Heart right ventricle (tissue), 16 donors: ENCODE measurements around the gene CHST11. TPM values are rescaled to one million over a fixed set of nuclear protein-coding genes. Genes with fewer than 3 reads are reported as not detected.
"Not testable (repeated sequence)": the region's sequence is repeated elsewhere in the genome, so short reads cannot be mapped to it uniquely, and the experiment has no call there.

Experiments used
- ATAC-seq, 8 donors: fragments of 200-7000 bp; cut with Tn5 transposase; one replicate each; pipeline ENCODE4 v1.9.1; 2020; ENCODE audit warnings: mild to moderate bottlenecking in 8 of 8, moderate library complexity in 8 of 8, moderate number of reproducible peaks in 1 of 8
- DNase-seq, 2 donors: peaks; one replicate each; pipeline ENCODE4 v3.0.0-alpha.2; 2020
- H3K27ac ChIP-seq, 10 donors: fragments of 200-600 bp; sonication (generic) in 2 of 10; one replicate each; pipeline versions ENCODE4 v1.5.0 to v1.8.0; 2020 to 2022; ENCODE audit warnings: mild to moderate bottlenecking in 3 of 10
- H3K27me3 ChIP-seq, 7 donors: fragments of 200-600 bp; one replicate each; pipeline ENCODE4 v1.8.0; 2021 to 2022; ENCODE audit warnings: mild to moderate bottlenecking in 2 of 7
- H3K36me3 ChIP-seq, 9 donors: fragments of 200-600 bp; sonication (generic) in 1 of 9; one replicate each; pipeline versions ENCODE4 v1.5.0 to v1.8.0; 2020 to 2022; ENCODE audit warnings: mild to moderate bottlenecking in 2 of 9
- H3K4me1 ChIP-seq, 9 donors: fragments of 200-600 bp; sonication (generic) in 1 of 9; one replicate each; pipeline versions ENCODE4 v1.5.0 to v1.8.0; 2020 to 2022; ENCODE audit warnings: mild to moderate bottlenecking in 4 of 9
- H3K4me3 ChIP-seq, 10 donors: fragments of 200-600 bp; sonication (generic) in 2 of 10; one replicate each; pipeline versions ENCODE4 v1.5.0 to v1.8.0; 2020 to 2022; ENCODE audit warnings: mild to moderate bottlenecking in 7 of 10, moderate library complexity in 2 of 10
- H3K9me3 ChIP-seq, 11 donors: fragments of 200-600 bp in 10 of 11; sonication (generic) in 2 of 11; one replicate each; pipeline versions ENCODE4 v1.5.0 to v1.8.0; 2013 to 2022; ENCODE audit warnings: mild to moderate bottlenecking in 2 of 11, control low read depth in 1 of 11, moderate library complexity in 1 of 11
- WGBS, 2 donors: extraction: QIAGEN DNeasy Blood & Tissue Kit; methylation state at CpG; one replicate each; pipeline ENCODE4 v1.1.7; 2013; ENCODE audit warnings: inconsistent platforms in 1 of 2; 5-methylcytosine and 5-hydroxymethylcytosine counted together
- intact Hi-C, 10 donors: fragments of 100-400 bp; cut with DNase I; formaldehyde crosslinking; loops; one replicate each; pipeline versions ENCODE4 v1.11.1 to v1.14.2; 2022
- polyA plus RNA-seq, 2 donors: library from polyadenylated mRNA; stranded (reverse); fragments of 200-250 nt; gene quantifications; one replicate each; pipeline ENCODE4 v1.2.3, GENCODE V29; 2013
- total RNA-seq, 10 donors: library from RNA; stranded (reverse); fragmentation: NEBNext Ultra II Directional in 3 of 10; extraction: Animal tissue kit (Norgen Biotek cat#: 25700) in 3 of 10; gene quantifications; one replicate each; pipeline versions ENCODE4 v1.2.1 to v1.2.4, GENCODE V29; 2021 to 2023
- TF ChIP-seq, protein P1 (sequence below), 9 donors: fragments of 200-600 bp; sonication (generic) in 2 of 9; IDR thresholded peaks; one replicate each; pipeline versions ENCODE4 v1.5.0 to v1.8.0; 2021 to 2022; ENCODE audit warnings: antibody characterized with exemption in 9 of 9, mild to moderate bottlenecking in 5 of 9, moderate library complexity in 1 of 9
- donor health status: Arrhythmogenic right ventricular cardiomyopathy.
- donor health status: ischemic (EF 13 %, LVEDD 7.1; RV severe dilation, severe dysfunction).
- donor health status: healthy with polysubstance abuse.
- donor health status: DM: no; HTN: yes; CAD: no.
- donor health status: DM: no; HTN: no; CAD: no.
- donor health status: ischemic (EF 25% LVEDD 6.9; RV normal size, moderate dysfunction).
- donor health status: ischemic (EF 25% LVEDD 5.7; RV mildly dilated, moderate dysfunction).
- donor health status: healthy.
- donor health status: DM: yes; HTN: yes; CAD: no.
- donor health status: Ischemic cardiomyopathy.
- donor health status: ischemic (EF 35%, LVEDD 5.7; RV mildly dilated, moderate dysfunction).
- donor health status: nonischemic (EF 11% LVEDD 7.7; RV severe dilation, severe dysfunction).
- donor health status: DM: yes; HTN: yes; CAD: no.
- donor health status: PGD.
- donor health status: ischemic (EF 29% LVEDD 5.4; RV normal size, mild dysfunction).
- donor health status: nonischemic (EF 23%, LVEDD 6.1; RV moderate dilation, normal function).

The CHST11 gene
- total and polyA plus RNA-seq, 12 donors, result 1.1 to 12.7 (median 4.3) TPM

DNA sequence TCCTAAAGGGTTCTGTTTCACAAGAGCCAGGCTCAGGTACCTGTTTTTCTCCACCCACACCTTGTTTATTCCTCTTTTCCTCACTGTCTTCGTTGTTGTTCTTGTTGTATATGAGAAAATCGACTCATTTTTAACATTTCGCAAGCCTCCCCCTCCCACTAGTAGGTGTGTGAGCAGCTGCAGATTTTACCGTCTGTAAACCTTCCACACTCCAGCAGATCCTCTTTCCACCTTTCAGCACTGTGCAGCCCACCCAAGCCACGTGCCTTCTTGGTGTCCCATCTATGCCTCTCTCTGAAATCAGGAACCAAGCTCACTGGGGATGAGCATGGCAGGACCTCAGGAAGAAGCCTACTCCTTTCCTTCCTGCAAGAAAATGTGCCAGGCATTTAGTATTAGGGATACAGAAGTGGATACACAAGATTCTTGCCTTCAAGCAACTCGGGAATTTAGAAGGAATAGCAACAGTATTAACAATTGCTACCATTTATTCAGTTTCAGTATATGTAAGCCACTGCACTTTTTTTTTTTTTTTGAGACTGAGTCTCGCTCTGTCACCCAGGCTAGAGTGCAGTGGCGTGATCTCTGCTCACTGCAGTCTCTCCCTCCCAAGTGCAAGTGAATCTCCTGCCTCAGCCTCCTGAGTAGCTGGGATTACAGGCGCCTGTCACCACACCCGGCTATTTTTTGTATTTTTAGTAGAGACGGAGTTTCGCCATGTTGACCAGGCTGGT lies 113.6 kb downstream of the CHST11 start:
- whole genome bisulfite sequencing, 2 donors, result 81% methylated on average over 12 of the region's 12 CpGs
- no peak for ATAC-seq
- intact Hi-C loops, result no loop called here
- Histone ChIP-seq H3K36me3 (no peaks in the 10 kb centered on the region), H3K27ac (peak overlapping the region in 1 of 10 donors; percentile 65), H3K4me3 (no peak overlapping the region), H3K9me3 (peaks cover 0 to 6% (median 0%) of the 10 kb centered on the region in 11 donors), H3K27me3 (no peaks in the 10 kb centered on the region), H3K4me1 (peaks cover 0 to 57% (median 0%) of the 10 kb centered on the region in 9 donors)
- DNase-seq, result no peak
- TF ChIP-seq, protein P1, sequence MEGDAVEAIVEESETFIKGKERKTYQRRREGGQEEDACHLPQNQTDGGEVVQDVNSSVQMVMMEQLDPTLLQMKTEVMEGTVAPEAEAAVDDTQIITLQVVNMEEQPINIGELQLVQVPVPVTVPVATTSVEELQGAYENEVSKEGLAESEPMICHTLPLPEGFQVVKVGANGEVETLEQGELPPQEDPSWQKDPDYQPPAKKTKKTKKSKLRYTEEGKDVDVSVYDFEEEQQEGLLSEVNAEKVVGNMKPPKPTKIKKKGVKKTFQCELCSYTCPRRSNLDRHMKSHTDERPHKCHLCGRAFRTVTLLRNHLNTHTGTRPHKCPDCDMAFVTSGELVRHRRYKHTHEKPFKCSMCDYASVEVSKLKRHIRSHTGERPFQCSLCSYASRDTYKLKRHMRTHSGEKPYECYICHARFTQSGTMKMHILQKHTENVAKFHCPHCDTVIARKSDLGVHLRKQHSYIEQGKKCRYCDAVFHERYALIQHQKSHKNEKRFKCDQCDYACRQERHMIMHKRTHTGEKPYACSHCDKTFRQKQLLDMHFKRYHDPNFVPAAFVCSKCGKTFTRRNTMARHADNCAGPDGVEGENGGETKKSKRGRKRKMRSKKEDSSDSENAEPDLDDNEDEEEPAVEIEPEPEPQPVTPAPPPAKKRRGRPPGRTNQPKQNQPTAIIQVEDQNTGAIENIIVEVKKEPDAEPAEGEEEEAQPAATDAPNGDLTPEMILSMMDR (IDR thresholded peaks at IDR 0.05), result no peak

DNA sequence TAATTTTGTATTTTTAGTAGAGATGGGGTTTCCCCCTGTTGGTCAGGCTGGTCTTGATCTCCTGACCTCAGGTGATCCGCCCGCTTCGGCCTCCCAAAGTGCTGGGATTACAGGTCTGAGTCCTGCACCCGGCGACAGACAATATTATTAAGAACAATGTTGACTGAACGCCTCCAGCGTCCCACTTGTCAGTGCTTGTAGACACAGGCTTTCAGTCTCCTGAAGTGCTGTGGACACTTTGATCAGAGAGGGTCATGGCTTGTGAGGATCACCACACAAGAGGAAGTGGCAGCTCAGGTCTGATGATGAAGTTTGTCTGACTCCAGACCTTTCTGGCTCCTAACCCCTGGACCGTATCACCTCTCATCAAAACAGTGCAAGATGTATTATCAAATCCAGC lies 114.6 kb downstream of the CHST11 start:
- no peaks in the 10 kb centered on the region for H3K27me3 ChIP-seq
- TF ChIP-seq, protein P1 (IDR thresholded peaks at IDR 0.05), result no peak
- peak overlapping the region in 1 of 10 donors; percentile 32 for H3K27ac ChIP-seq
- H3K4me1 ChIP-seq, result peaks cover 0 to 56% (median 0%) of the 10 kb centered on the region in 9 donors
- DNase-seq (no peak), ATAC-seq (no peak)
- intact Hi-C loops, result no loop called here
- no peak overlapping the region for H3K4me3 ChIP-seq
- no peaks in the 10 kb centered on the region for H3K36me3 ChIP-seq
- WGBS, 2 donors, result 86% methylated on average over 8 of the region's 8 CpGs
- H3K9me3 ChIP-seq, result peaks cover 0 to 6% (median 0%) of the 10 kb centered on the region in 11 donors

DNA sequence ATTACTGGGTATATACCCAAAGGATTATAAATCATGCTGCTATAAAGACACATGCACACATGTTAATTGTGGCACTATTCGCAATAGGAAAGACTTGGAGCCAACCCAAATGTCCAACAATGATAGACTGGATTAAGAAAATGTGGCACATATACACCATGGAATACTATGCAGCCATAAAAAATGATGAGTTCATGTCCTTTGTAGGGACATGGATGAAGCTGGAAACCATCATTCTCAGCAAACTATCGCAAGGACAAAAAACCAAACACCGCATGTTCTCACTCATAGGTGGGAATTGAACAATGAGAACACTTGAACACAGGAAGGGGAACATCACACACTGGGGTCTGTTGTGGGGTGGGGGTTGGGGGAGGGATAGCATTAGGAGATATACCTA lies 117.6 kb downstream of the CHST11 start:
- 98 to 100% methylated on average over 1 of the region's 3 CpGs for WGBS, 2 donors
- H3K27ac ChIP-seq, H3K4me3 ChIP-seq, DNase-seq, H3K36me3 ChIP-seq, ATAC-seq, intact Hi-C loops, H3K9me3 ChIP-seq, H3K27me3 ChIP-seq: not testable (repeated sequence)
- peaks cover 0 to 63% (median 0%) of the 10 kb centered on the region in 9 donors for H3K4me1 ChIP-seq

DNA sequence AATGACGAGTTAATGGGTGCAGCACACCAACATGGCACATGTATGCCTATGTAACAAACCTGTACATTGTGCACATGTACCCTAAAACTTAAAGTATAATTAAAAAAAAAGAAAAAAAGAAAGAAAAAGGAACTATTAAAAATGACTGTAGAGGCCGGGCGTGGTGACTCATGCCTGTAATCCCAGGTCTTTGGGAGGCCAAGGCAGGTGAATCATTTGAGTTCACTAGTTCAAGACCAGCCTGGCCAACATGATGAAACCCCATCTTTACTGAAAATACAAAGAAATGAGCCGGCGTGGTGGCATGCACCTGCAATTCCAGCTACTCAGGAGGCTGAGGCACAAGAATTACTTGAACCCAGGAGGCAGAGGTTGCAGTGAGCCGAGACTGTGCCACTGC lies 118.0 kb downstream of the CHST11 start:
- H3K27me3 ChIP-seq, DNase-seq, ATAC-seq, H3K9me3 ChIP-seq, H3K4me3 ChIP-seq, H3K27ac ChIP-seq, intact Hi-C loops, H3K36me3 ChIP-seq: not testable (repeated sequence)
- H3K4me1 ChIP-seq, result peaks cover 0 to 63% (median 0%) of the 10 kb centered on the region in 9 donors
- 91 to 98% methylated on average over 6 of the region's 6 CpGs for WGBS, 2 donors

DNA sequence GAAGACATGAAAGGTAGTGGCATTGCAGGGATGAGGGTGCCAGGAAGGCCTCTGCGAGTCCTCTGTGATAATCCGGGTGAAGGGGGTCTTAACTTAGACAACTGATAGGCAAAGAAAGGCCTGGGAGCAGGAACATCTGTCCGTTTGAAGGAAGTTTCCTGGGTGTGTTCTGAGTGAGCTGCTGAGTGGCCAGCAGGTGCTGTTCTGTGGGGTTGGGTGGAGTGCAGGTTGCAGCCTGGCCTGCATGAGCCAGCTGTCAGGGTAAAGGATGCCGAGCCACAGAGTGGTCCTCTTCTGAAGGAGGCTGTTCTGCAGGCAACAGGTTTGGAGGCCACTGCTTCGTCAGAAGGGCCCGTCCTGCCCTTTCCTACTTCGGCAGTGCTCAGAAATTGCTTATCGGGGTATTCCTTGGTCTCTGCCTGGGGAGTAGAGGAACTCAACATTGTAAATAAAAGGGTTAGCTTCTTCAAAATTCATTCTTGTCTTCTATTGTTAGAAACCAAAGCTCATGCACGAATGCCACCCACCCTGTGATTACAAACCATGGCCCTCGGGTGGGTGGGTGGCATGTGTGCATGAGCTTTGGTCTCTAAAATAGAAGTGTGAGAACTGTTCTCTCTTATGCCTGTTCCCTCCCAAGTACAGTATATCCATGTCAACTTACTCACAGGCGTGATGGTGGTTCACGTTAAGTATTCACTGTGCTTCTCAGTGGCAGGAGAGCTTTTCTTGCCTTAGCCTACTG lies 118.9 kb downstream of the CHST11 start:
- ATAC-seq, result no peak
- Histone ChIP-seq H3K4me3 (no peak overlapping the region), H3K36me3 (no peaks in the 10 kb centered on the region), H3K27me3 (no peaks in the 10 kb centered on the region), H3K27ac (no peak overlapping the region), H3K4me1 (peaks cover 0 to 63% (median 0%) of the 10 kb centered on the region in 9 donors), H3K9me3 (no peaks in the 10 kb centered on the region)
- no peak for DNase-seq
- 94% methylated on average over 12 of the region's 12 CpGs for WGBS, 2 donors
- TF ChIP-seq, protein P1 (IDR thresholded peaks at IDR 0.05), result no peak
- intact Hi-C loops, result no loop called here
